HCT116 (cell line): ENCODE data around the gene TMC3. TPM values are rescaled to one million over a fixed set of nuclear protein-coding genes. Genes with fewer than 3 reads are reported as not detected.

ENCODE experiments used
- ATAC-seq: fragments of 200-7000 bp; cut with Tn5 transposase; 2 replicates; pipeline ENCODE4 v1.9.1; 2020; ENCODE audit warnings: mild to moderate bottlenecking, moderate library complexity
- BruUV-seq: library from RNA; stranded (reverse); fragments of 400-500 nt; replicated peaks from 2 replicates; lab custom pipeline; 2021; lab: Mats Ljungman, UMichigan
- CTCF ChIA-PET: fragments of 300-600 bp; sonication (Branson Sonifier 250); formaldehyde crosslinking; loops from one replicate; lab custom pipeline; 2021; ENCODE audit warnings: antibody characterized with exemption; lab: Charles Lee
- POLR2A ChIA-PET: fragments of 300-600, 350-600 bp; sonication (Branson Sonifier 250); formaldehyde crosslinking; loops from one replicate; lab custom pipeline; 2021; ENCODE audit warnings: antibody characterized with exemption; lab: Charles Lee
- RAD21 ChIA-PET, 2 experiments: fragments of 300-600 bp; sonication (Branson Sonifier 250); formaldehyde crosslinking; loops; one replicate each; lab custom pipeline; 2023; ENCODE audit warnings: low total read pairs in 2 of 2; ENCODE audit not compliant: uncharacterized antibody in 2 of 2, unreplicated experiment in 2 of 2, low non-redundant PET in 1 of 2; lab: Charles Lee
- DNase-seq: peaks from one replicate; pipeline ENCODE4 v3.0.0-alpha.2; 2010; ENCODE audit warnings: low read depth, low spot score
- H2AFZ ChIP-seq: fragments of 200-600 bp; shearing (Covaris generic), sonication (generic); 2 replicates; pipeline ENCODE4 v1.6.1; 2017; ENCODE audit warnings: low read depth, mixed run types, mixed read lengths, antibody characterized with exemption, low read length; ENCODE audit not compliant: poor library complexity, severe bottlenecking
- H3K27ac ChIP-seq: 2 replicates; pipeline ENCODE4 v1.5.1; 2012; ENCODE audit warnings: low read depth, low read length
- H3K27me3 ChIP-seq: fragments of 200-600 bp; sonication (generic); 2 replicates; pipeline ENCODE4 v1.6.1; 2016; ENCODE audit warnings: mixed run types, low read length, mixed read lengths; ENCODE audit not compliant: insufficient read depth
- H3K36me3 ChIP-seq, 2 experiments: fragments of 200-500 bp in 1 of 2; fragments of 200-600 bp in 1 of 2; sonication (Bioruptor generic) in 1 of 2; sonication (generic) in 1 of 2; 2 replicates each; pipeline versions ENCODE4 v1.5.1 to v1.6.1; 2014 to 2016; ENCODE audit warnings: low read length in 2 of 2, inconsistent platforms in 1 of 2, mixed read lengths in 1 of 2, mixed run types in 1 of 2; ENCODE audit not compliant: insufficient read depth in 2 of 2, control insufficient read depth in 1 of 2
- H3K4me1 ChIP-seq, 2 experiments: fragments of 200-600 bp in 1 of 2; sonication (generic) in 1 of 2; 2 replicates each; pipeline versions ENCODE4 v1.5.1 to v1.6.1; 2012 to 2017; ENCODE audit warnings: low read length in 2 of 2, inconsistent platforms in 1 of 2, mild to moderate bottlenecking in 1 of 2, mixed read lengths in 1 of 2, mixed run types in 1 of 2, moderate library complexity in 1 of 2; ENCODE audit not compliant: insufficient read depth in 2 of 2, control insufficient read depth in 1 of 2
- H3K4me2 ChIP-seq: fragments of 200-600 bp; sonication (generic); 2 replicates; pipeline ENCODE4 v1.6.1; 2017; ENCODE audit warnings: mixed run types, low read length, mixed read lengths
- H3K4me3 ChIP-seq, 2 experiments: fragments of 200-600 bp in 1 of 2; sonication (generic) in 1 of 2; replicated peaks in 1 of 2; 2 replicates each; pipeline ENCODE4 v1.5.1; 2011 to 2016; ENCODE audit warnings: low read length in 2 of 2, control low read depth in 1 of 2, low read depth in 1 of 2, mild to moderate bottlenecking in 1 of 2, mixed read lengths in 1 of 2, mixed run types in 1 of 2
- H3K79me2 ChIP-seq: fragments of 200-600 bp; sonication (generic); 2 replicates; pipeline ENCODE4 v1.6.1; 2017; ENCODE audit warnings: mild to moderate bottlenecking, mixed run types, low read length, moderate library complexity, mixed read lengths; ENCODE audit not compliant: insufficient read depth
- H3K9ac ChIP-seq: fragments of 200-600 bp; sonication (generic); 2 replicates; pipeline ENCODE4 v1.6.1; 2016; ENCODE audit warnings: low read length, mixed read lengths
- H3K9me2 ChIP-seq: fragments of 200-600 bp; sonication (generic), shearing (Covaris generic); 2 replicates; pipeline ENCODE4 v1.6.1; 2017; ENCODE audit warnings: mixed run types, mild to moderate bottlenecking, moderate library complexity; ENCODE audit not compliant: insufficient read depth
- H3K9me3 ChIP-seq, 2 experiments: fragments of 200-500 bp in 1 of 2; fragments of 200-600 bp in 1 of 2; sonication (Bioruptor generic) in 1 of 2; sonication (generic) in 1 of 2; 2 replicates each; pipeline ENCODE4 v1.6.1; 2014 to 2017; ENCODE audit warnings: low read length in 2 of 2, mixed read lengths in 2 of 2, inconsistent platforms in 1 of 2, low read depth in 1 of 2, mild to moderate bottlenecking in 1 of 2, mixed run types in 1 of 2, moderate library complexity in 1 of 2; ENCODE audit not compliant: control insufficient read depth in 1 of 2, insufficient read depth in 1 of 2
- H4K20me1 ChIP-seq: fragments of 200-600 bp; sonication (generic), shearing (Covaris generic); 2 replicates; pipeline ENCODE4 v1.6.1; 2017; ENCODE audit warnings: mixed run types, mild to moderate bottlenecking, moderate library complexity; ENCODE audit not compliant: insufficient read depth
- EZH2phosphoT487 ChIP-seq: fragments of 200-600 bp; IDR thresholded peaks from 2 replicates; pipeline ENCODE4 v1.6.1; 2018; ENCODE audit warnings: antibody characterized with exemption, borderline replicate concordance
- FOSL1 ChIP-seq: IDR thresholded peaks from 2 replicates; pipeline ENCODE4 v1.6.1; 2012; ENCODE audit warnings: low read depth
- YY1 ChIP-seq: IDR thresholded peaks from 2 replicates; pipeline ENCODE4 v1.6.1; 2011; ENCODE audit warnings: low read length, low read depth, moderate library complexity, mild to moderate bottlenecking; ENCODE audit not compliant: insufficient replicate concordance; ENCODE audit errors: extremely low read depth
- ZFX ChIP-seq: fragments of 450-650 bp; IDR thresholded peaks from 2 replicates; pipeline ENCODE4 v1.6.1; 2017
- ZNF274 ChIP-seq: fragments of 200-500 bp; sonication (Bioruptor generic); IDR thresholded peaks from 2 replicates; pipeline ENCODE4 v1.6.1; 2014; ENCODE audit warnings: mild to moderate bottlenecking, low read depth, low read length, inconsistent platforms
- intact Hi-C: fragments of 100-400 bp; cut with micrococcal nuclease; formaldehyde crosslinking; loops from 2 replicates; pipeline ENCODE4 v1.10.0; 2022
- total RNA-seq: library from RNA; stranded (reverse); gene quantifications from one replicate; pipeline ENCODE4 v1.2.1, GENCODE V29; 2021; ENCODE audit not compliant: unreplicated experiment
- TF ChIP-seq, protein P1 (sequence below): IDR thresholded peaks from 2 replicates; pipeline ENCODE4 v1.6.1; 2012

TMC3 gene
- total RNA-seq, 1 experiment from 2014 or later = not detected

GRCh38 chr15:81296186-81296585 is 77.8 kb downstream of the TMC3 start:
- Histone ChIP-seq H4K20me1 (no peaks in the 10 kb centered on the region), H3K9me3 (no peaks in the 10 kb centered on the region), H3K27me3 (no peaks in the 10 kb centered on the region), H3K27ac (no peak overlapping the region), H3K4me2 (no peak overlapping the region), H3K36me3 (no peaks in the 10 kb centered on the region), H3K9me2 (no peaks in the 10 kb centered on the region), H3K4me3 (no peak overlapping the region), H3K9ac (no peak overlapping the region), H2AFZ (no peak overlapping the region), H3K4me1 (peaks cover 11 to 22% of the 10 kb centered on the region in 2 experiments), H3K79me2 (no peaks in the 10 kb centered on the region)
- TF ChIP-seq EZH2phosphoT487 (no peak), YY1 (no peak)
- TF ChIP-seq, protein P1, sequence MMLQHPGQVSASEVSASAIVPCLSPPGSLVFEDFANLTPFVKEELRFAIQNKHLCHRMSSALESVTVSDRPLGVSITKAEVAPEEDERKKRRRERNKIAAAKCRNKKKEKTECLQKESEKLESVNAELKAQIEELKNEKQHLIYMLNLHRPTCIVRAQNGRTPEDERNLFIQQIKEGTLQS = no peak
- ChIA-PET POLR2A (no interaction called here), RAD21 (no interaction called here), CTCF (no interaction called here)
- no TSS peak for BruUV-seq
- no peak for ATAC-seq
- no peak for DNase-seq
- intact Hi-C loops = no loop called here

DNA sequence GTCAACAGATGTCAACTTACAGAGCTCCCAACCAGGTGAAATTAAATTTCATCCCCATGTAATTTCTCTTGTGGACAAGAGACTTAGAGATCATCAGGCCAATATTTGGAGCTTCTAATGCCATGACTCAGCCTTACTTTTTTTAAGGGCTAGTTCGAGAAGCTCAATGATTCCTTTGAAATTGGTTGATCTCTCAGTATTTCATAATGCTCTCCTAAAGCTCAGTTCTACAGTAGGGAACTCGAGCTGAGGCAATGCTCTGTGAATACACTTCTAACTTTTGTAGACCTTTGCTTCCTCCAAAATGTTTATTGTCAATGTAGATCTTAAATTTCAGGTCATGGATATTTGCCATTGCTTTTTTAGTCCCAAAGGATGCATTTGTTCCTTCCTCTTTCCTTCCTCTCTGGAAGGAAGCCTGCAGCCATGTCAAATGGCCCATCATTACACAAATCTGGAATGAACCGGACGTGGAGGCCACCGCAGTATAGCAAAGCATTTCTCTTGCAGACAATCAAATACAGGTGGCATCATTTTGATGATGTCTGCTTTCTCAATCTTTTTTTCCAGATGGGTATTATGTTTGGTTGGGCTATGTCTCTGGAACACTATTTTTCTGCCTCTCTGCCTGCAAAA is 78.4 kb downstream of the TMC3 start:
- no peak overlapping the region for H3K27ac ChIP-seq
- no peak for DNase-seq

More for the DNA sequence above, 78.4 kb downstream of the TMC3 start:
- intact Hi-C loops = no loop called here
- no peak for ATAC-seq
- H3K9me3 ChIP-seq = no peaks in the 10 kb centered on the region
- H3K27me3 ChIP-seq = no peaks in the 10 kb centered on the region
- TF ChIP-seq ZNF274 (no peak), EZH2phosphoT487 (no peak), FOSL1 (no peak), ZFX (no peak)
- TF ChIP-seq, all 23 proteins: peak for 0
- no peak overlapping the region for H2AFZ ChIP-seq
- no peaks in the 10 kb centered on the region for H3K36me3 ChIP-seq
- H3K4me3 ChIP-seq = no peak overlapping the region
- peaks cover 11 to 22% of the 10 kb centered on the region in 2 experiments for H3K4me1 ChIP-seq
- no TSS peak for BruUV-seq
- POLR2A ChIA-PET = no interaction called here
- H4K20me1 ChIP-seq = no peaks in the 10 kb centered on the region
- CTCF ChIA-PET = no interaction called here
- RAD21 ChIA-PET = no interaction called here
- no peak overlapping the region for H3K9ac ChIP-seq
- no peak overlapping the region for H3K4me2 ChIP-seq
- no peaks in the 10 kb centered on the region for H3K9me2 ChIP-seq
- no peaks in the 10 kb centered on the region for H3K79me2 ChIP-seq
